GM18505 (cell line): ENCODE measurements around the gene MTREX.
"Not testable (repeated sequence)": the region's sequence is repeated elsewhere in the genome, so short reads cannot be mapped to it uniquely, and the experiment has no call there.

Source experiments
- ATAC-seq: cut with Tn5 transposase; IDR thresholded peaks from one replicate; pipeline ENCODE4 v1.9.1; 2021; ENCODE audit not compliant: unreplicated experiment
- POLR2A ChIP-seq: IDR thresholded peaks from 4 replicates; pipeline ENCODE4 v1.6.1; 2011; ENCODE audit warnings: borderline replicate concordance; ENCODE audit not compliant: insufficient read depth, insufficient read length; ENCODE audit errors: extremely low read depth

Gene MTREX

DNA sequence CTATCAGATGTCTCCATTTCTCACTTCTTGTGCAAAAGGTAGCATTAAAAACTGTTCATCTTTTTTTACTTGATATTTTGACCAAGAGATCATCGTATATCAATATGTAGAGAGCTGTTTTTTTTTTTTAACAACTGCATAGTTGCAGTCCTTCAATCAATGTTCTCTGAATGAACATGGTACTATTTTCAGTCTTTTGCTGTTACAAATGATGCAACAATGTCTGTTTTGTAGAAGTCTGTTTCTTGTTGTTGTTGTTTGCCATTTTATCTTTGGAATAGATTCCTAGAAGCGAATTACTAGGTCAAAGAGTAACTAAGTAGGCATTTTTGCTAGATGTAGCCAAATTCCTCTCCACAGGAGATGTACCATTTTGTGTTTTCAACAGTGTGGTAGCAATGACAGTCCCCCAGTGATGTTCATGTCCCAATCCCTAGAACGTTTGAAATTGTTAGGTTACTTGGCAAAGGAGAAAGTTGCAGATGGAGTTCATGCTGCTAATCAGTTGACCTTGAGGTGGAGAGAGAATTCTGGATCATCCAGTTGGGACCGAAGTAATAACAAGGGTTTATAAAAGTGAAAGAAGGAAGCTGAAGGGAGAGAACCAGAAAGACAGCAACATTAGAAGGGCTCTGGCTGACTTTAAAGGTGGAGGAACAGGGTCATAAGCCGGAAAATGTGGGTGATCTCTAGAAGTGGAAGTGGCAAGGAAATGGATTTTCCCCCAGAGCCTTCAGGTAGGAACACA, 6.3 kb downstream of the MTREX start:
- ATAC-seq: no peak
- TF ChIP-seq POLR2A: no peak

DNA sequence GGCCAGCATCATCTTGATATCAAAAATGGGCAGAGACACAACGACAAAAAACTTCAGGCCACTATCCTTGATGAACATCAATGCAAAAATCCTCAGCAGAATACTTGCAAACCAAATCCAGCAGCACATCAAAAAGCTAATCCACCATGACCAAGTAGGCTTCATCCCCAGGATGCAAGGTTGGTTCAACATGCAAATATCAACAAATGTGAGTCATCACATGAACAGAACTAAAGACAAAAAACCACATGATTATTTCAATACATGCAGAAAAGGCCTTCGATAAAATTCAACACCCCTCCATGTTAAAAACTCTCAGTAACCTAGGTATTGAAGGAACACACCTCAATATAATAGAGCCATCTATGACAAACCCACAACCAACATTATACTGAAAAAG, 8.5 kb downstream of the MTREX start:
- TF ChIP-seq POLR2A: no peak
- ATAC-seq: no peak

DNA sequence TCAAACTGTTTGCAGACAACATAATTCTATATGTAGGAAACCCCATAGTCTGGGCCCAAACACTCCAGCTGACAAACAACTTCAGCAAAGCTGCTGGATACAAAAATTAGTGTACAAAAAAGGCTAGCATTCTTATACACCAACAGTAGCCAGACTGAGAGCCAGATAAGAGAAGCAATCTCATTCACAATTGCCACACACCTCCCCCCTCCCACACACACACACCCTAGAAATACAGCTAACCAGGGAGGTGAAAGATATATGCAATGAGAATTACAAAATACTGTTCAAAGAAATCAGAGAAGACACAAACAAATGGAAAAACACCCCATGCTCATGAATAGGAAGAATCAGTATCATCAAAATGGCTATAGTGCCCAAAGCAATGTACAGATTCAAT, 9.0 kb downstream of the MTREX start:
- no peak for ATAC-seq
- no peak for TF ChIP-seq POLR2A

DNA sequence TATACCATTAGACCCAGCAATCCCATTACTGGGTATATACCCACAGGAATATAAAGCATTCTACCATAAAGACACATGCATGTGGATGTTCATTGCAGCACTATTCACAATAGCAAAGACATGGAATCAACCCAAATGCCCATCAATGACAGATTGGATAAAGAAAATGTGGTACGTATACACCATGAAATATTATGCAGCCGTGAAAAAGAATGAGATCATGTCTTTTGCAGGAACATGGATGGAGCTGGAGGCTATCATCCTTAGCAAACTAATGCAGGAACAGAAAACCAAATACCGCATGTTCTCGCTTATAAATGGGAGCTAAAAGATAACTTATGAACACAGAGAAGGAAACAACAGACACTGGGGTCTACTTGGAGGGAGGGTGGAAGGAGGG, 10.4 kb downstream of the MTREX start:
- ATAC-seq: not testable (repeated sequence)

DNA sequence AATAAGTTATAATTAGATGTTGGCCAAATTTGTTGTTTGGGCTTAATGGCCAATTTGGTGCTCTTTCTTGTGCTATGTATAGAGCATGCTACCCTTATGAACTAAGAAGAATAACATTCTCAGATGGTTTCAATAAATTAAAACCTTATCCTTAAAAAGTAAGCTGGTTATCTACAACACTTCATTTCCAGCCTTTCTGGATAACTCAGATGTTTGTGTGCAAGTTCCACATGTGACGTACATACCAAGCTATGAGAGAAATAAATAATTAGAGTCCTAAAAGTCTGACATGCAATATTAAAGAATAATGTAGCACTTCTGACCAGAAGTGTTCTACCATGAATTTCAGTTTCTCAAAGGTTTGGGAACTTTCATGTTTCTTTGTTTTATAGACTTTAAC, 11.7 kb downstream of the MTREX start:
- no peak for TF ChIP-seq POLR2A
- no peak for ATAC-seq

DNA sequence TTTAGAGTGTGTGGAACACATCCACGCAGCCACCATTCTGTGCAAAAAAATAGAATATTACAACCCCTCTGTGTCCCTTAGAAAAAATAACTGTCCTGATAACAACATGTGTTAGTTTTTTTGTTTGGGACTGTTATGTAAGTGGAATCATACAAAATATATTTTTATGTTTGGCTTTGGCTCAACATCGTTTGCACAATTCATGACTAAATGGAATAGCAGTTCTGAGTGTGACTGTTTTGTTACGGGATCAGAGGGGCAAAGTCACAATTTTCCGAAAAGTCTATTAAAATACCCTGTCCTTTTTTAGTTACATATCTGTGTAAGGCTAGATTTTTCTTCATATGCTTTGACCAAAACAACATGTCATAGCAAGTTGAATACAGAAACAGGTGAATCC, 12.8 kb downstream of the MTREX start:
- ATAC-seq: no peak
- no peak for TF ChIP-seq POLR2A

DNA sequence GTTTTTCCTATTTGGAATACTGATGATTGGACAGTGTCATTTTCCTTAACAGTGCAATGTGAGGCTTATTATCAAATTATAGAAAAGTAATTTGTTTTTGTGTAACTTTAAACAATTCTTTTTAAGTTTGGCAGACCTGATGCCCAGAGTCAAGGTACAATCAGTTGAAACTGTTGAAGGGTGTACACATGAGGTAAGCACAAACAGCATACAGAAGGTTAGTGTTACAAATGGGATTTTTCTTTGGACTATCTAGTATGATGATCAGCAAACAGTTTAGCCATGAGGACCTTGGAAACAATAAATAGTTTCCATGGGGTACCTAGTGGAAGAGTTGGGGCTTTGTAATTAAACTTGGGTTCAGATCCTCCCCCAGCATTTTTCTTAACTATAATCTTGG, 16.2 kb downstream of the MTREX start:
- TF ChIP-seq POLR2A: no peak
- ATAC-seq: no peak

DNA sequence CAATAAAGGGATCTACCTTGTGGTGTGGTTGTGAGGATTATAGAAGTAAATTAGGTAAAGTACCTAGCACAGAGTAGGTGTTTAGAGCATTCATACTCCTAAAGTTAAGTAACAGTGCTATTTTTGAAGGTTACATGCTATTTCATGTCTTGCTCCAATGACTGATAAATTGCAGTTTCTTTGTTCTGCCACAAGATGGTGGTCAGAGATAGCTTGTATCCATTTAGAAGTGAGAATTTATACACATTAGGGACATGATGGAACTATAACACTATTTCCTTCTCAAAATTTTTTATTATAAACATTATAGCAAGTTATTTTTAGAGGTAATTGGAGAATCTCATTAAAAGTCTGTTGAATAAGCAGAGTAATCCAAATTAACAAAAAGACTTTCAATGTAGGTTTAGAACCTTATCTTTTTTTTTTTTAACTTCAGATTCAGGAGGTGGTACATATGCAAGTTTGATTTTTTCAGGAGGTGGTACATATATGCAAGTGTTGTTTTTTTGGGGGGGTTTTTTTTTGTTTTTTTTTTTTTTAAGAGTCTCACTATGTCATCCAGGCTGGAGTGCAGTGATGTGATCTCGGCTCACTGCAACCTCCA, 17.1 kb downstream of the MTREX start:
- no peak for TF ChIP-seq POLR2A
- ATAC-seq: no peak

DNA sequence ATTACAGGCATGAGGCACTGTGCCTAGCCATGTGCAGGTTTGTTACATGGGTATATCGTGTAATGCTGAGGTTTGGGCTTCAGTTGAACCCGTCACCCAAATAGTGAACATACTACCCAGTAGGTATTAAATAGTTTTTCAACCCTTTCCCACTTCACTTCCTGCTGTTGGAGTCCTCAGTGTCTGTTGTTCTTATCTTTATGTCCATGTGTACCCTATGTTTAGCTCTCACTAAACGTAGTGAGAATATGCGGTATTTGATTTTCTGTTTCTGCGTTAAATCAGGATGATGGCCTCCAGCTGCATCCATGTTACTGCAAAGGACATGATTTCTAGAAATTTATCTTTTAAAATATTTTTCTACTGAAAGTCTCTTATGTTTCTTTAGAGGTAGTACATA, 17.8 kb downstream of the MTREX start:
- TF ChIP-seq POLR2A: no peak
- ATAC-seq: no peak

DNA sequence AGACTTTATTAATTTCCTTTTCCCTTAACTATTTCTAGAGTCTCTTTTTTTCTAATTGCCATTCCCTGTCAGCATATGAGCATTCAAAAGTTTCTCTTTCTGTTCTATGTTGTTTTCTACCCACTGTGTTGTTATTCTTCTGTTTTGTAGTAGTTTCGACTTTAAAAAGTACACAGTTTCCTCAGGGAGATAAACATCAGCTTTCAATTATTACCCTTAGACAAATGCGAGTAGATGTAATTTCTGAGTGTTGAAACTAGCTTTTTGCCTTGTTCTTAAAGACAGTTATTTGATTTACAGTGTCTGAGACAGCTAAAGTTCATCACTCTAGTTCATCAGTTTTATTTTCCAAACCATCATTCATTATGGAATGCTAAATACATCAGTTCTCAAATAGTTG, 19.5 kb downstream of the MTREX start:
- ATAC-seq: no peak
- TF ChIP-seq POLR2A: no peak

DNA sequence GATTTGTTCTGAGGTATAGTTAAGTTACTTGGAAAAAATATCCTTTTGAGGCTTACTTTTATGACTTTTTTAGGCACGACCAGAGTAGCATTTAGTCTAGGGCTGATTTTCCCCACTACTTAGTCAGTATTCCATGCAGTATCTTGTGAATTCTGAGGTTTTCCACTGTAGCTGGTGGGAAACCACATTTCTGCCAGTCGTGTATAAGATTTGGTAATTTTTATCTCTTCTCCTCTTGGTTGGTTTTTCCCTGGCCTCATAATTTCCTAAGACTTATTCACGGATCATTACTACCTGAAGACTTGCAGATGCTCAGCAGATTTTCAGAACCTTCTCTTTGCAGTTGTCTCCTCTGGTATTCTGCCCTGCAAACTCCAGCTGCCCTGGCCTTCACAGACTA, 23.5 kb downstream of the MTREX start:
- no peak for TF ChIP-seq POLR2A
- no peak for ATAC-seq

DNA sequence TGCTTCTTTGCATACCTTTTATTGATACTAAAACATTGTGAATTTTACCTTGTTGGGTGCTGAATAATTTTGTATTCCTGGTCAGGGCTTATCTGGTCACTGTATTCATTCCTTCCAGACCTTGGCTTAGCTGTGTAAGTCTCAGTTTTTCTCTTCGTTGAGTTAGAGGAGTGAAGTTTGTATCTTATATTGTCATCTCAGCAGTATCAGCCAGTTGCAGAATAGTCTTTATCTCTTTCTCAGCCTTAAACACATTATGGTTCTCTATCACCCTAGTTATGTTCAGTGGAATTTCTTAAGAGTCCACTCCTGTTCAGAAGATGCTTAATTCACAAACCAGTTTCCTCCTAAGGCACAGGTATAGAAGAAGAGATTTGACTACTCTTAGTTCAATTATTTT, 25.2 kb downstream of the MTREX start:
- TF ChIP-seq POLR2A: no peak
- no peak for ATAC-seq

DNA sequence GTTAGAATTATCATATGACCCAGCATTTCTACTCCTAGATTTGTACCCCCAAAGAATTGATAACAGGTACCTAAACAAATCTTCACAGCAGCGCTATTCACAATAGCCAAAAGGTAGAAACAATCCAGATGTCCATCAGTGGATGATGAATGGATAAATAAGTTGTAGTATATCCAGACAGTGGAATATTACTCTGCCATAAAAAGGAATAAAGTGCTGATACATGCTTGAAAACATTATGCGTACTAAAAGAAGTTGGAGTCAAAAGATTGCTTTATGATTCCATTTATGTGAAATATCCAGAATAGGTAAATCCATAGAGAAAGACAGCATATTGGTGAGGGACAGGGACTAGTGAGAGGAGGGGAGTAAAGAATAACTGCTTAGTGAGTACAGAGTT, 26.0 kb downstream of the MTREX start:
- ATAC-seq: no peak
- no peak for TF ChIP-seq POLR2A

DNA sequence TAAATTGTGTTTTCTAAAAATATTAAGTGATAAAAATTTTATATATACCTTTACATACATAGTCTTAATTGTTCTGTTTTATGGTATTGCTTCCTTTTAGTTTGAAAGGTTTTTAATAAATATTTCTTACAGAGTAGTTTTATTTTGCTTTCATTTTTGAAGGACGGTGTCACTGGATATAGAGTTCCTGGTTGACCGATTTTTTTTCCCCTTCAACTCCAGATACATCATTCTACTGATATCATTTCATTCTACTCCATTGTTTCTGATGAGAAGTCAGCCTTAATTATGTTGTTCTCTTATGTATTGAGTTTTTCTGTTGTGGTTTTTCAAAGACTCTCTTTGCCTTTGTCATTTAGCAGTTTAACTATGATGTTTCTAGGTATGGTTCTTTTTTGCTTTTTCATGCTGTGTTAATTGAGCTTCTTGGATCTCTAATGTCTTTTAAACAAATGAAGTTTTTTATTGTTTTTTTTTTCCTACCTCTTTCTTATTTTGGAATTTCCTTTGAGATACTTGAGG, 30.4 kb downstream of the MTREX start:
- TF ChIP-seq POLR2A: no peak
- no peak for ATAC-seq
